ENCODE measurements around the gene BRIP1.

GRCh38 chr17:61739002-61739401, 124.3 kb downstream of the BRIP1 start:
- TF ChIP-seq EZH2phosphoT487 (IDR thresholded peaks at IDR 0.05; ENCODE audit: unreplicated experiment), result no peak
- TF ChIP-seq, protein P1, sequence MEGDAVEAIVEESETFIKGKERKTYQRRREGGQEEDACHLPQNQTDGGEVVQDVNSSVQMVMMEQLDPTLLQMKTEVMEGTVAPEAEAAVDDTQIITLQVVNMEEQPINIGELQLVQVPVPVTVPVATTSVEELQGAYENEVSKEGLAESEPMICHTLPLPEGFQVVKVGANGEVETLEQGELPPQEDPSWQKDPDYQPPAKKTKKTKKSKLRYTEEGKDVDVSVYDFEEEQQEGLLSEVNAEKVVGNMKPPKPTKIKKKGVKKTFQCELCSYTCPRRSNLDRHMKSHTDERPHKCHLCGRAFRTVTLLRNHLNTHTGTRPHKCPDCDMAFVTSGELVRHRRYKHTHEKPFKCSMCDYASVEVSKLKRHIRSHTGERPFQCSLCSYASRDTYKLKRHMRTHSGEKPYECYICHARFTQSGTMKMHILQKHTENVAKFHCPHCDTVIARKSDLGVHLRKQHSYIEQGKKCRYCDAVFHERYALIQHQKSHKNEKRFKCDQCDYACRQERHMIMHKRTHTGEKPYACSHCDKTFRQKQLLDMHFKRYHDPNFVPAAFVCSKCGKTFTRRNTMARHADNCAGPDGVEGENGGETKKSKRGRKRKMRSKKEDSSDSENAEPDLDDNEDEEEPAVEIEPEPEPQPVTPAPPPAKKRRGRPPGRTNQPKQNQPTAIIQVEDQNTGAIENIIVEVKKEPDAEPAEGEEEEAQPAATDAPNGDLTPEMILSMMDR (conservative IDR thresholded peaks at IDR 0.05; ENCODE audit: low read depth in 2 of 2), result no peak
- TF ChIP-seq POLR2AphosphoS5 (IDR thresholded peaks at IDR 0.05; ENCODE audit: low read depth), result no peak
- no peak for TF ChIP-seq CREB1 (CRISPR knock-in tag; IDR thresholded peaks at IDR 0.05; ENCODE audit: low read depth)
- TF ChIP-seq ETS1 (IDR thresholded peaks at IDR 0.05), result no peak
- no peak for TF ChIP-seq REST (IDR thresholded peaks at IDR 0.05; ENCODE audit: unreplicated experiment)
- no peak for TF ChIP-seq EZH2 (IDR thresholded peaks at IDR 0.05; ENCODE audit: low read depth, unreplicated experiment)
- no peak for TF ChIP-seq JUNB (IDR thresholded peaks at IDR 0.05; ENCODE audit: unreplicated experiment)
- TF ChIP-seq STAT1 (IDR thresholded peaks at IDR 0.05; ENCODE audit: unreplicated experiment), result no peak
- TF ChIP-seq ZNF331 (CRISPR knock-in tag; IDR thresholded peaks at IDR 0.05; ENCODE audit: low read depth), result no peak

Data from GM23338 (cell line).